Medulla oblongata (tissue), 1 donor: ENCODE measurements around the gene LDLRAD3.

Experiments used
- DNase-seq: peaks from one replicate; pipeline ENCODE4 v3.0.0-alpha.2; 2015; ENCODE audit errors: extremely low spot score

Gene LDLRAD3

GRCh38 chr11:36212564-36213392 is 268.9 kb downstream of the LDLRAD3 start:
- peak; percentile 51 for DNase-seq

GRCh38 chr11:36213393-36213840 is 269.6 kb downstream of the LDLRAD3 start:
- DNase-seq: no peak

- DNase-seq: no peak
Measured at GRCh38 chr11:36214480-36214879, 270.6 kb downstream of the LDLRAD3 start.

GRCh38 chr11:36214976-36215692 is 271.3 kb downstream of the LDLRAD3 start:
- peak; percentile 53 for DNase-seq

GRCh38 chr11:36215693-36216060 is 271.8 kb downstream of the LDLRAD3 start:
- no peak for DNase-seq

- DNase-seq: no peak
Measured at GRCh38 chr11:36216061-36216615, 272.3 kb downstream of the LDLRAD3 start.

- DNase-seq: no peak
Measured at GRCh38 chr11:36218283-36218921, 274.5 kb downstream of the LDLRAD3 start.

GRCh38 chr11:36219996-36220395 is 276.1 kb downstream of the LDLRAD3 start:
- DNase-seq: no peak

- no peak for DNase-seq
Measured at GRCh38 chr11:36222831-36223635, 279.2 kb downstream of the LDLRAD3 start.

GRCh38 chr11:36224209-36224882 is 280.5 kb downstream of the LDLRAD3 start:
- no peak for DNase-seq

- DNase-seq: no peak
Measured at GRCh38 chr11:36227044-36227443, 283.2 kb downstream of the LDLRAD3 start.

- DNase-seq: no peak
Measured at GRCh38 chr11:36228689-36229088, 284.8 kb downstream of the LDLRAD3 start.

GRCh38 chr11:36229091-36229705 is 285.3 kb downstream of the LDLRAD3 start:
- no peak for DNase-seq

- DNase-seq: peak; percentile 34
Measured at GRCh38 chr11:36230779-36231699, 287.2 kb downstream of the LDLRAD3 start.

- no peak for DNase-seq
Measured at GRCh38 chr11:36233204-36233603, 289.3 kb downstream of the LDLRAD3 start.

- no peak for DNase-seq
Measured at GRCh38 chr11:36234825-36235224, 291.0 kb downstream of the LDLRAD3 start.

- DNase-seq: no peak
Measured at GRCh38 chr11:36235750-36236149, 291.9 kb downstream of the LDLRAD3 start.

- DNase-seq: no peak
Measured at GRCh38 chr11:36237391-36237790, 293.5 kb downstream of the LDLRAD3 start.

- no peak for DNase-seq
Measured at GRCh38 chr11:36238036-36238631, 294.3 kb downstream of the LDLRAD3 start.
